Stimulated activated CD4-positive, alpha-beta T cell treated with anti-CD3 and anti-CD28 coated beads, Interleukin-15, amount 100 ng/mL, for 1 hour (primary cell): ENCODE results near the gene FUT8.

Source experiments
- DNase-seq, 2 donors: peaks; one replicate each; pipeline ENCODE4 v3.0.0-alpha.2; 2020; ENCODE audit warnings: low read depth in 1 of 2, low spot score in 1 of 2

Gene FUT8

GRCh38 chr14:65491274-65491673 lies 78.7 kb downstream of the FUT8 start:
- DNase-seq: no peak

DNA sequence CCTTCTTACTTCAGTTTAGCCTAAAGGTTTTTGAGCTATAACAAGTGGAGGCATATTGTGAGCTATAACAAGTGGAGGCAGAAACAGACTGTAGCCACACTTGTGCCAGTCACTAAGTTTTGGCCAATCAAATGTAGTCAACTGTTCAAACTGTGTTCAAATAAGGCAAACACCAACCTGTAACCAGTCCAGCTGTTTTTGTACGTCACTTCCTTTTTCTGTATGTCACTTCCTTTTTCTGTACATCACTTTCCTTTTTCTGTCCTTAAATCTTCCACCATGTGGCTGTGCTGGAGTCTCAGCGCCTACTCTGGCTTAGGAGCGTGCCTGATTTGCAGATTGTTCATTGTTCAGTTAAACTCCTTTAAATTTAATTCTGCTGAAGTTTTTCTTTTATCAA lies 79.7 kb downstream of the FUT8 start:
- no peak for DNase-seq

- no peak for DNase-seq
Measured at GRCh38 chr14:65495196-65495595, 82.7 kb downstream of the FUT8 start.

- no peak for DNase-seq
Measured at GRCh38 chr14:65496178-65496993, 83.9 kb downstream of the FUT8 start.

GRCh38 chr14:65499138-65499537 lies 86.6 kb downstream of the FUT8 start:
- no peak for DNase-seq

GRCh38 chr14:65500075-65500474 lies 87.5 kb downstream of the FUT8 start:
- DNase-seq: no peak

GRCh38 chr14:65501328-65501727 lies 88.8 kb downstream of the FUT8 start:
- no peak for DNase-seq

DNA sequence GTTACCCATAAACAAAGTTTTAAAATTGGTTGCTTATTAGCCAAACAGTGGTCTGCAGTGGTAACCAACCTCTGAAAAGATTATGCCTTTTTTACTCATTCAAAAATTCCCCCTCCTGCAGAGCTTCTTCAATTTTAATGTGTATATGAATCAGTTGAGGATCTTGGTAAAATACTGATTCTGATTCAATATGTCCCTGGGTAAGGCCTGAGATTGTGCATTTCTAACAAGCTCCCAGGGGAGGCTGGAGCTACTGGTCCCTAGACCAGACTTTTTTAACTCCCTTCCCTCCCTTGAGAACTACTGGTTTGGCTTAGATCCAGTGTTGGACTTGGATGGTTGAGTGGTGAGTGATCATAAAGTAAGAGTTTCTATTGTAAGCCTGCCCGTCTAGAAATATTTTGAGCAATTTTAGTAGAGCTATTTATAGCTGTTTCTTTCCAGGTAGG lies 90.2 kb downstream of the FUT8 start:
- DNase-seq: no peak

- no peak for DNase-seq
Measured at GRCh38 chr14:65503771-65504170, 91.2 kb downstream of the FUT8 start.

DNA sequence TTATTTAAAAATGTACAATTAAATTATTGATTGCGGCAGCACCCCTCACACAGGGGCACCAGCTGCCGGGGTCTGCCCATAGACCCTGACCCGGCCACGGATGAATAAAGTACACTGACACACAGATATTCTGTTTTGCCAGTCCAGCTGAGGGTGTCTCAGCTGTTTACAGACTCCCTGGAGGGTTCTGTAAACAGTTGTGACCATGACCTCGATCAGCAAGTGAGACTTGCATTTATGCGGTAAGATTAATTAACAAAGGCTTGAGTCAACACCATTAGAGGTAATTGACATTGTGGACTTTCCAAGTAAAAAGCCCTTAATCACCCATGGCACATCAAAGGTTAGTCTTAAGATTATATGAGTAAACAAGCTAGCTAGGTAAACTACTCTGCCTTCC lies 94.3 kb downstream of the FUT8 start:
- no peak for DNase-seq

DNA sequence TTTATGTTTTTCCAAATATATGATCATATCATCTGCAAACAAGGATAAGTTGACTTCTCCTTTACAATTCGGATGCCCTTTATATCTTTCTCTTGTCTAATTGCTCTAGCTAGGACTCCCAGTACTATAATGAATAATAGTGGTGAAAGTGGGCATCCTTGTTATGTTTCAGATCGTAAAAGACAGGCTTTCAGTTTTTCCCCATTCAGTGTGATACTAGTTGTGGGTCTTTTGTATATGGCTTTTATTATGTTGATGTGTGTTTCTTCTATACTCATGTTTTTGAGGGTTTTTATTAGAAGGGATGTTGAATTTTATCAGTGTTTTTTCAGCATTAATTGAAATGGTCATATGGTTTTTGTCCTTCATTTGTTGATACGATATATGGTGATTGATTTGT lies 97.3 kb downstream of the FUT8 start:
- DNase-seq: no peak

DNA sequence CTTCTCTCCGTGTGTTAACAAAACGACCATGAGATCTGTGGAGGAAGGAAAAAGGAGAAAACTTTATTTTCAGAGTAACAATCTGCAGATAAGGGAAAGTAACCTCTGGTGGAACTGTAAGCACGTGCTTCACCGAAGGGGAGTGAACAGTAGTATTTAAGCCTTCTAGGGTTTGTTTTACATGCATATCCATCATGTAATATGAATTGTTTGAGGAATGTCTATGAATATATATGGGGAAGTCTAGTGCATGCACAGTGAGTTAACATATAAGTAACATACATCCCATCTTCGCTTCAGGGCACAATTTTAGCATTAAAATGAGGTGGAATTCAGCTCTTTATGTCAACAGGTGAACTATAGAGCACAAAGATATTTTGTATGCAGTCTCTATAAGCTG lies 101.1 kb downstream of the FUT8 start:
- DNase-seq: no peak

DNA sequence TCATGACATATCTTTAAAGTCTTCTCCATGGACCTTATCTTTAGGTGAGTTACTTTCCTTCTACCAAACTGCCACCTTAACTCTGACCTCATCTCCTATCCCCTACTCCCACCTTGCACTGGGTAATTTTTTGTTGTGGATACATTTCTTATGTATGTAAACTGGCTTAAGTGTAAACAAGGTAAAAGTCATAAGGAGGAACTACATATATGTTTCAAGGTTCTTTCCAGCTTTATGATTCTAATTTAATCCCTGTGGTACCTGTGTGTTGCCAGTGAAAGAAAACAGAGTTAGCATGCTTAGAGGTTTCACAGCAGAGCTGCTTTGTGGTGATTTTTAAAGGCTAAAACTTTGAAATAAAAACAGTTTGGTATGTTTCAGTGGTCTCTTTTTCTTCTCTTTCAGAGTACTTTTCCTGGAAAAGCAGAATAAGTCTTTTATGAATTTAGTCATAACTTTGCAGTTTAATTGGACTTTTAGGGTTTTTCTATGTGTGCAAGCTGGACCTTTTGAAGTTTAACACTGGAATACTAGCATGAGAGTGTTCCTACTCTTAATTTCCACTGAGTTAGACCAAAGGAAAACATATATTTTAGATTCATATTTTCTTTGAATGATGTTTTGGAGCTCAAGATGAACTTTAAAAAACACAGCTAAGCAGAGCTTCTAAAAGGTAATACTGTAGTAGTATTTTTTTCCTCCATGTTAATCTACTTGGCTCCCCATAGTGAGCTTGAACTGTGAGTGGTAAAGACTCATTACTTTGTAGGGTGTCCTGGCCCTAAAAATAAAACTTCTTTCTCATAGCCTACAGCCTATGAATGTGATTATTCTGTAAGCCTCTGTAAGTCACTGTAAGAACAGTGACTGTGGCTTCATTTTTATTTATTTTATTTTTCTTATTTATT lies 105.4 kb downstream of the FUT8 start:
- DNase-seq: no peak

DNA sequence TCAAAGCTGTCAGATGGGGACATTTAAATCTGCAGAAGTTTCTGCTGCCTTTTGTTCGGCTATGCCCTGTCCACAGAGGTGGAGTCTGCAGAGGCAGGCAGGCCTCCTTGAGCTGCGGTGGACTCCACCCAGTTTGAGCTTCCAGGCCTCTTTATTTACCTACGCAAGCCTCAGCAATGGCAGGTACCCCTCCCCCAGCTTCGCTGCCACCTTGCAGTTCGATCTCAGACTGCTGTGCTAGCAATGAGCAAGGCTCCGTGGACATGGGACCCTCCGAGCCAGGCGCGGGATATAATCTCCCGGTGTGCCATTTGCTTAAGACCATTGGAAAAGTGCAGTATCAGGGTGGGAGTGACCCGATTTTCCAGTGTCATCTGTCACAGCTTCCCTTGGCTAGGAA lies 115.5 kb downstream of the FUT8 start:
- DNase-seq: no peak

GRCh38 chr14:65531148-65531547 lies 118.6 kb downstream of the FUT8 start:
- no peak for DNase-seq

GRCh38 chr14:65533736-65534404 lies 121.3 kb downstream of the FUT8 start:
- no peak for DNase-seq

GRCh38 chr14:65536781-65537423 lies 124.4 kb downstream of the FUT8 start:
- no peak for DNase-seq

- DNase-seq: no peak
Measured at GRCh38 chr14:65548878-65549277, 136.3 kb downstream of the FUT8 start.

DNA sequence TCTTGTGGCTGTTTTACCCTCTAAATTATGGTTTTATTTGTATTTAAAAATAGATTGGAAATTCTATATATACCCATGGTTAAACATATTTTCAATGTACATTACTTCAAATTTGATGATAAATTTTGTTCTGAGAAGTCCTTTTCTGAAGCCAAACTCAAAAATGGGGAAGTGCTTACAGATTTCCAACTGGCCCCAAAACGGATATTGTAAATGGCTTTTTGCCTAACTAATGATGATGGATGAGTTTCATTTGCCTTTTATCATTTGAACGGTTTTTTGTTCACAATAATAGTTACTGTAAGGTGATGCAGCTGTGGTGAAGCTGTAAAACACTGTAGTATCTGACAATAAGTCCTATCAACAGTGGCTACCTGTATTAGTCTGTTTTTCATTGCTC lies 136.9 kb downstream of the FUT8 start:
- no peak for DNase-seq

GRCh38 chr14:65550779-65551643 lies 138.5 kb downstream of the FUT8 start:
- no peak for DNase-seq
